HCEC 1CT (cell line): Measurements from ENCODE around the gene SIKE1.
"Not testable (repeated sequence)": the region's sequence is repeated elsewhere in the genome, so short reads cannot be mapped to it uniquely, and the experiment has no call there.

Experiments used
- DNase-seq: peaks from one replicate; pipeline ENCODE4 v3.0.0-alpha.2; 2017

Gene SIKE1

GRCh38 chr1:114755006-114755931 lies 25.2 kb downstream of the SIKE1 start:
- peak; percentile 22 for DNase-seq

GRCh38 chr1:114753702-114754101 lies 26.8 kb downstream of the SIKE1 start:
- not testable (repeated sequence) for DNase-seq

GRCh38 chr1:114753143-114753542 lies 27.3 kb downstream of the SIKE1 start:
- DNase-seq = no peak

GRCh38 chr1:114750780-114751179 lies 29.7 kb downstream of the SIKE1 start:
- DNase-seq = no peak

- DNase-seq = no peak
Measured at GRCh38 chr1:114749835-114750234, 30.6 kb downstream of the SIKE1 start.

GRCh38 chr1:114746450-114747121 lies 33.9 kb downstream of the SIKE1 start:
- DNase-seq = no peak

GRCh38 chr1:114745291-114745690 lies 35.2 kb downstream of the SIKE1 start:
- DNase-seq = peak; percentile 15

- no peak for DNase-seq
Measured at GRCh38 chr1:114741963-114742746, 38.3 kb downstream of the SIKE1 start.

- no peak for DNase-seq
Measured at GRCh38 chr1:114740331-114740730, 40.2 kb downstream of the SIKE1 start.

GRCh38 chr1:114737314-114737849 lies 43.1 kb downstream of the SIKE1 start:
- no peak for DNase-seq

GRCh38 chr1:114735479-114735878 lies 45.0 kb downstream of the SIKE1 start:
- no peak for DNase-seq

GRCh38 chr1:114729782-114730181 lies 50.7 kb downstream of the SIKE1 start:
- no peak for DNase-seq

- DNase-seq = no peak
Measured at GRCh38 chr1:114728553-114728952, 51.9 kb downstream of the SIKE1 start.

GRCh38 chr1:114725230-114725629 lies 55.3 kb downstream of the SIKE1 start:
- DNase-seq = peak; percentile 25

GRCh38 chr1:114723915-114724314 lies 56.6 kb downstream of the SIKE1 start:
- DNase-seq = no peak

- no peak for DNase-seq
Measured at GRCh38 chr1:114723457-114723856, 57.0 kb downstream of the SIKE1 start.

- no peak for DNase-seq
Measured at GRCh38 chr1:114720492-114720891, 60.0 kb downstream of the SIKE1 start.
